ENCODE results near the gene NFATC2. TPM values are rescaled to one million over a fixed set of nuclear protein-coding genes. Genes with fewer than 3 reads are reported as not detected.

The NFATC2 gene
- total RNA-seq, 1 experiment from 2014 or later: 5.0 TPM

- no peaks in the 10 kb centered on the region for H3K27me3 ChIP-seq (ENCODE audit: insufficient read depth, low read length)
- no peaks in the 10 kb centered on the region for H4K20me1 ChIP-seq (ENCODE audit: insufficient read depth)
- intact Hi-C loops (cut with micrococcal nuclease): no loop called here
- no peak overlapping the region for H3K4me2 ChIP-seq (ENCODE audit: low read length)
- CTCF ChIA-PET: interaction anchor here (0.9 kb wide), 1 partner anchor 140 kb away, joined by 3 read pairs; no protein-coding TSS in a partner anchor
- no peak for DNase-seq (ENCODE audit: low read depth, low spot score)
- no peak overlapping the region for H3K9ac ChIP-seq (ENCODE audit: low read length)
- no peak overlapping the region for H3K4me3 ChIP-seq (replicated peaks in 1 of 2; ENCODE audit: low read depth in 1 of 2, low read length in 2 of 2)
- no peaks in the 10 kb centered on the region for H3K4me1 ChIP-seq (ENCODE audit: control insufficient read depth in 1 of 2, insufficient read depth in 2 of 2, low read length in 2 of 2)
- H3K9me2 ChIP-seq (ENCODE audit: insufficient read depth): no peaks in the 10 kb centered on the region
- POLR2A ChIA-PET: no interaction called here
- TF ChIP-seq POLR2A (IDR thresholded peaks at IDR 0.05; ENCODE audit: borderline replicate concordance, extremely low read depth, insufficient read depth, insufficient read length) (no peak), MAX (IDR thresholded peaks at IDR 0.05) (no peak), EGR1 (IDR thresholded peaks at IDR 0.05; ENCODE audit: low read depth) (no peak), YY1 (IDR thresholded peaks at IDR 0.05; ENCODE audit: extremely low read depth, insufficient replicate concordance, low read depth, low read length) (no peak), ZFX (IDR thresholded peaks at IDR 0.05) (no peak)
- BruUV-seq (replicated peaks): no TSS peak
- H2AFZ ChIP-seq (ENCODE audit: low read depth, low read length, poor library complexity, severe bottlenecking): no peak overlapping the region
- ATAC-seq: no peak
- H3K79me2 ChIP-seq (ENCODE audit: insufficient read depth, low read length): no peaks in the 10 kb centered on the region
- H3K36me3 ChIP-seq (ENCODE audit: control insufficient read depth in 1 of 2, insufficient read depth in 2 of 2, low read length in 2 of 2): no peaks in the 10 kb centered on the region
- no peak overlapping the region for H3K27ac ChIP-seq (ENCODE audit: low read depth, low read length)
- H3K9me3 ChIP-seq (ENCODE audit: control insufficient read depth in 1 of 2, insufficient read depth in 1 of 2, low read depth in 1 of 2, low read length in 2 of 2): no peaks in the 10 kb centered on the region
- RAD21 ChIA-PET (ENCODE audit: low non-redundant PET in 1 of 2, low total read pairs in 2 of 2, uncharacterized antibody in 2 of 2, unreplicated experiment in 2 of 2): no interaction called here
These were observed 144.0 kb downstream of the NFATC2 start for GRCh38 chr20:51398552-51398951.

GRCh38 chr20:51398083-51398482 is 144.4 kb downstream of the NFATC2 start:
- CTCF ChIA-PET: interaction anchor here (0.9 kb wide), 1 partner anchor 140 kb away, joined by 3 read pairs; no protein-coding TSS in a partner anchor
- no peaks in the 10 kb centered on the region for H3K27me3 ChIP-seq (ENCODE audit: insufficient read depth, low read length)

More at GRCh38 chr20:51398083-51398482, 144.4 kb downstream of the NFATC2 start:
- no peak for DNase-seq (ENCODE audit: low read depth, low spot score)
- no peaks in the 10 kb centered on the region for H3K4me1 ChIP-seq (ENCODE audit: control insufficient read depth in 1 of 2, insufficient read depth in 2 of 2, low read length in 2 of 2)
- H3K9me2 ChIP-seq (ENCODE audit: insufficient read depth): no peaks in the 10 kb centered on the region
- no peaks in the 10 kb centered on the region for H3K9me3 ChIP-seq (ENCODE audit: control insufficient read depth in 1 of 2, insufficient read depth in 1 of 2, low read depth in 1 of 2, low read length in 2 of 2)
- no peak overlapping the region for H3K4me3 ChIP-seq (replicated peaks in 1 of 2; ENCODE audit: low read depth in 1 of 2, low read length in 2 of 2)
- TF ChIP-seq JUND (IDR thresholded peaks at IDR 0.05): no peak
- no peak for TF ChIP-seq SP1 (IDR thresholded peaks at IDR 0.05; ENCODE audit: low read depth)
- H3K36me3 ChIP-seq (ENCODE audit: control insufficient read depth in 1 of 2, insufficient read depth in 2 of 2, low read length in 2 of 2): no peaks in the 10 kb centered on the region
- no peak overlapping the region for H3K9ac ChIP-seq (ENCODE audit: low read length)
- no TSS peak for BruUV-seq (replicated peaks)
- POLR2A ChIA-PET: no interaction called here
- H4K20me1 ChIP-seq (ENCODE audit: insufficient read depth): no peaks in the 10 kb centered on the region
- no peaks in the 10 kb centered on the region for H3K79me2 ChIP-seq (ENCODE audit: insufficient read depth, low read length)
- H3K27ac ChIP-seq (ENCODE audit: low read depth, low read length): no peak overlapping the region
- ATAC-seq: no peak
- H2AFZ ChIP-seq (ENCODE audit: low read depth, low read length, poor library complexity, severe bottlenecking): no peak overlapping the region
- H3K4me2 ChIP-seq (ENCODE audit: low read length): no peak overlapping the region
- intact Hi-C loops (cut with micrococcal nuclease): no loop called here
- RAD21 ChIA-PET (ENCODE audit: low non-redundant PET in 1 of 2, low total read pairs in 2 of 2, uncharacterized antibody in 2 of 2, unreplicated experiment in 2 of 2): no interaction called here

All from HCT116 (cell line).